CD4-positive, alpha-beta T cell treated with Interleukin-4 for 4 hours (primary cell): ENCODE measurements around the gene TBC1D28.
"Not testable (repeated sequence)": the region's sequence is repeated elsewhere in the genome, so short reads cannot be mapped to it uniquely, and the experiment has no call there.

Experiments used
- DNase-seq: peaks from one replicate; pipeline ENCODE4 v3.0.0-alpha.2; 2020

The TBC1D28 gene

DNA sequence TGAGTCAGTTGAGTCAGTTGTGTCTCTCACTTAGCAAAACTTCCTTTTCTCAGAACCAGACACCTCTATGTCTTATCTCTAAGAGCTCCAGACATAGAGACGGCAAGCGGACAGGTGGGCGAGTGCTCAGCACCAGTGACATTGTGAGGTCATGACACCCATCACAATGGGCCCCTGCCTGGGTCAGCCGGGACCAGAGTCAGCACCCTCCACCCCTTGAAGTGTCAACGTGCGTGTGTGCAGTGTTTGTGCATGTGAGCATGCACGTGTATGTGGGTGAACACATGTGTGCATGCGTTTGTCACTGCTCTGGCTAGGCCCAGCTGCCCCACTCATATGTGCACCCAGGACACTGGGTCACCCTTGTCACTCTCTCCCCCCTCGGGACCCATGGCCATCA is at the start of gene TBC1D28:
Gene TBC1D28 (minus strand): TSS at position 101 of the 400 bp plus-strand sequence. CDS start 3,039 bp downstream, outside the sequence.
- not testable (repeated sequence) for DNase-seq

GRCh38 chr17:18682668-18683067 is 38.5 kb upstream of the TBC1D28 start:
- not testable (repeated sequence) for DNase-seq

DNA sequence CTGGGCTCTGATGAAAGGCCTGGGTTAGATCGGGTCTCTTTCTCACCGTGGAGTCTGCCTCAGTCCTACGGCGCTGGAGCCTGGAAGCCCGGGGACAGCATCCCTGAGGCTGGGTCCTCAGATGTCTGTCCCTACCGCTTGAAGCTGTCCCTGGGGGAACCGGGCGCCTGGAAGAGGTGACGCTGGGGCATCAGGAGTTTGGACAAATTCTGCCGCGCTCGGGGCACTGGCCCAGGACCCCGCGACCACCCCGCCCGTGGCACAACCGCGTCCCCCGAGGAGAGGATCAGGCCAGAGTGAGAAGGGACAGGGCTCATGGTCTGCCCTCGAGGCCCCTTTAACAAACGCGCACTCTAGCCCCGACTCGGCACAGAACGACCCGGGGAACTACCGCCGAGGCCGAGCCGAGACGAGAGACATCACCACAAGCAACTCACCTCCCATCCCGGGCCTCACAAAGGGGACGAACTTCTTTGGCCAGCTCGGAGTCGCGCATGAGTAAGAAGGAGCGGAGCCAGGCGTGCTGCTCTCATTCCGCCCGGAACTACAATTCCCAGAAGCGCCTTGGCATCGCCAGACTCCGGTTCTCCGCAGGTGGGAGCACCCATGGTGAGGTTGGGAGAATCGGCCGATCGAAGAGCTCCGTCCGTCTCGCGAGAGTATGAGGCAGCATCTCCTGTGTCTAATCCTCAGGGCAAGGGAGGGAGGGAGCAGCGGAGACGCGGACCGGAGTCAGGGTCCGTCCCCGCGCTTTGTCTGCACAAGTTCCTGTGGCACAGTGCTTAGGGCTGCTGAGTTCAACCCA is 37.8 kb upstream of the TBC1D28 start, which contains the start of gene FOXO3B:
Gene FOXO3B (minus strand): TSS at position 548 of the 805 bp plus-strand sequence. CDS start 663 bp downstream, outside the sequence.
- DNase-seq = peak; percentile 90

- not testable (repeated sequence) for DNase-seq
Measured at GRCh38 chr17:18677381-18677780, 33.2 kb upstream of the TBC1D28 start.

DNA sequence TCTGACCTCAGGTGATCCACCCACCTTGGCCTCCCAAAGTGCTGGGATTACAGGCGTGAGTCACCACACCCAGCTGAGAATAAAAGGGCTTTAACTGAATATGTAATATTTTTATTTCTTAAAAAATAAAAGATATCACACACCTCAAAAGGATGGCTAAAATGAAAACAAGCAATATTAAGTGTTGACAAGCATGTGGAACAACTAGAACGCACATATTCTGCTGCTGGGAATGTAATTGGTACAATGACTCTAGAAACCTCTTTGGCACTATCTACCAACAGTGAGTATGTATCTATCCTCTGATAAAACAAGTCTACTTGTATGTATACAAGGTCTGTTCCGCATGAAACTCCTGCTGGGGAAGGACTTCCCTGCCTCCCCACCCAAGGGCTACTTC is 32.7 kb upstream of the TBC1D28 start:
- DNase-seq = not testable (repeated sequence)

DNA sequence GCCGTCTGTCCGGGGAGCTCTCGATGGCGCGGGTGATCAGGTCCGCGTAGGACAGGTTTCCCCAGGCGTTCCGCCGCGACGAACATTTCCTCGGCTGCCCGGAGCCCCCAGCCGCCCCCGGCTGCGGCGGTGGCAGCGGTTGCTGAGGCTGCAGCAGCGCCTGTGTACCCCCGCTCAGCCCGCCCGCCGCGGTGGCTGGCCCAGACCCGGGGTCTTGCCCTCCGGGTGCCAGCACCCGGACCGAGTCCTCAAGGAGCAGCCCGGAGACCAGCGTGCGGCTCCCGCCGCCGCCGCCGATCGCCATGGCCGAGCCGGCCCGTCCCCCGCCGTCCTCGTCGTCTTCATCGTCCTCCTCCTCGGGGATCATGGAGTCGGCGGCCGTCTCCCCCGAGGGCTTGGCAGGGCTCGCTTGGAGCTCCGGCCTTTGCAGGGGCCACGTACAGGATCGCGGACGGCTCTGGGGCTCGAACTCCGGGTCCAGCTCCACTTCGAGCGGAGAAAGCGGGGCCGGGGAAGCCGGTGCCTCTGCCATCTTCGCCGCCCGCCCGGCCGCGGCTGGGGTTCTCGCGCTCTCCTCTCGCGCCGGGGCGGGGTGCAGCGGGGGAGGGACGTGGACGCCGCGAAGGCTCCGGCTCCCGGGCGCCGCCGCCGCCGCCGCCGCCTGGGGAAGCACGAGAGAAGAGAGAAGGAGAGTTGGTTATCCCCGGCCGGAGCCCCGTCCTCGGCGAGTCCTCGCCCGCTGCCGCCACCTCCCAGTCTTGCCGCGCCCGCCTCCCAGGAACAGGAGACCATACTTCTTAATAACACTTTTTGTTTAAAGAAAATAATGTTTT is 28.4 kb upstream of the TBC1D28 start:
- DNase-seq = not testable (repeated sequence)

DNA sequence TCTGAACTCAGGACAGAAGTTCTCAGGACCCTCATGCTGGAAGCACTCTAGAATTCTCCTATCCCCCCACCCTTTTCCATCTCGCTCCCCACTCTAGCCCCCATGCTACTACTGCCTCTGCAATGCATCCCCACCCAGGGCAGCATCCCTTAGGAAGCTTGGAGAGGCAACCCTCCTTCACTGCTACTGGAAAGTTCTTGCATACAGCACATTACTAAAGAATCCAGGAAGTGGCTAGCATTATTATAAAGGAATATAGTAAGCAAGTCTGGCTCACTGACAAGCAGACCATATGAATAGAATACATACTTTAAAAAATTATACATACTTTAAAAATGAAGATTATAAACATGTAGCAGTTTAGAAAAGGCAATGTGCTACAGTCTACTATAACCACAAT is 24.4 kb upstream of the TBC1D28 start:
- DNase-seq = not testable (repeated sequence)

GRCh38 chr17:18667535-18667934 is 23.3 kb upstream of the TBC1D28 start:
- DNase-seq = not testable (repeated sequence)

- DNase-seq = not testable (repeated sequence)
Measured at GRCh38 chr17:18666326-18666725, 22.1 kb upstream of the TBC1D28 start.

DNA sequence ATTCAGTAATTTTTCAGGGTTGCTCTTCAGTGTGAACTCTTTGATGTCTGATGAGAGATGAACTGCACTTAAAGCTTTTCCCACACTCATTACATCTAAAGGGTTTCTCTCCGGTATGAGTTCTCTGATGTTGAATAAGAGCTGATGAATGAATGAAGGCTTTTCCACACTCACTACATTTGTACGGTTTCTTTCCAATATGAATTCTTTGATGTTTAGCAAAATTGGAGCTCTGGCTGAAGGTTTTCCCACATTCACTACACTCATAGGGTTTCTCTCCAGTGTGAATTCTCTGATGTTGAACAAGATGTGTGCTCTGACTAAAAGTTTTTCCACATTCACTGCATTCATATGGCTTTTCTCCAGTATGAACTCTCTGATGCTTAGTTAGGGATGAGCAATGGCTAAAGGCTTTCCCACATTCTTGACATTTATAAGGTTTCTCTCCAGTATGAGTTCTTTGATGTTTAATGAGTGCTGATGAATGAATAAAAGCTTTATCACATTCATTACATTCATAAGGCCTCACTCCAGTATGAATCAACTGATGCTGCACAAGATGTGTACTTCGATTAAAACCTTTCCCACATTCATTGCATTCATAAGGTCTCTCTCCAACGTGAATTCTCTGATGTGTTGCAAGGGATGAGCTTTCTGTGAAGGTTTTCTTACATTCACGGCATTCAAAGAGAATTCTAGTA is 17.9 kb upstream of the TBC1D28 start:
- not testable (repeated sequence) for DNase-seq

DNA sequence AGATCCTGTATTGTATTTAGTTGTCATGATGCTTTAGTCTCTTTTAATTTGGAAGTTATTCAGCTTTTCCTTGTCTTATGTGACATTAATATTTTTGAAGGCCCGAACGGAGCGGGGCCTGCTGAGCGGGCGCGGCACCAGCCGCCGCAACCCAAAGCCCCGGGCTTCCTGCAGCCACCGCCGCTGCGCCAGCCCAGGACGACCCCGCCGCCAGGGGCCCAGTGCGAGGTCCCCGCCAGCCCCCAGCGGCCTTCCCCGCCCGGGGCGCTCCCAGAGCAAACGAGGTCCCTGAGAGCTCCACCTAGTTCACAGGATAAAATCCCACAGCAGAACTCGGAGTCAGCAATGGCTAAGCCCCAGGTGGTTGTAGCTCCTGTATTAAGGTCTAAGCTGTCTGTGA is 5.9 kb upstream of the TBC1D28 start:
- DNase-seq = not testable (repeated sequence)

- DNase-seq = not testable (repeated sequence)
Measured at GRCh38 chr17:18643124-18643523, 1.1 kb downstream of the TBC1D28 start.

- not testable (repeated sequence) for DNase-seq
Measured at GRCh38 chr17:18638357-18638756, 5.8 kb downstream of the TBC1D28 start.

DNA sequence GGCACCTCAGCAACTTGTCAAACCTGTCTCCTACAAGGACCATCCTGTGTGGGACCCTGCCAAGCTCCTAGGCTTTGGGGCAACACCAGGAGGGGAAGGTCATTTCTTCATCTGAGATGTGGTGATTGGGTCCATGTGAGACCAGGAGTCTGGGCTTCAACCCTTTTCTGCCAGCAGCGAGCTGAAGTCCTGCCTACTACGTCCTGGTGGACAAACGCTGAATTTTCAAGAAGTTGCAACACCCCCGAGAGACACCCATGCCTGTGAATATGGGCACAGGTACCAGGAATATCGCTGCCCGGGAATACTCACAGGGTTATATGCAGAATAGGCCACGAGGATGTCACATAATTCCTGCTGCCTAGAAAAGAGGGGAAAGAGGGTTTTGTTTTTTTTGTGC is 8.0 kb downstream of the TBC1D28 start:
- DNase-seq = not testable (repeated sequence)

DNA sequence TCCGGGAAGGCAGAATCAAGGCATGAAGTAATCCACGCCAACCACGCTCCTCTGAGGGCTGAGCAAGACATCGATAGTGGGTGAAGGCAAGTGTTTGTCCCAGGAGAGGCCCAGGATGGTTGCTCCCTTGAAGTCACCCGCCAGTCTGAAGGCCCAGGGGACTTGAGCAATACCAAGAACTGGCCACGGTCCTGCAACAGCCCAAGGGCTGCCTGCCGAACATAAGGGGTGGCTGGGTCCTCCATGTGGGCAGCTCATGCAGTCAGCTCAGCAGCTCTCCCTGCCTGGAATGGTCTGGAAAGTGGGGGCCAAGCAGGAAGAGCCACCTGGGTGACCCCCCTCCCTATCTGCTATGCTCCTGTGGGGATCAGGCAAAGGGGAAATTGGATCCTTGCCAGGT is 8.4 kb downstream of the TBC1D28 start:
- DNase-seq = not testable (repeated sequence)

- not testable (repeated sequence) for DNase-seq
Measured at GRCh38 chr17:18634550-18635263, 9.5 kb downstream of the TBC1D28 start.

DNA sequence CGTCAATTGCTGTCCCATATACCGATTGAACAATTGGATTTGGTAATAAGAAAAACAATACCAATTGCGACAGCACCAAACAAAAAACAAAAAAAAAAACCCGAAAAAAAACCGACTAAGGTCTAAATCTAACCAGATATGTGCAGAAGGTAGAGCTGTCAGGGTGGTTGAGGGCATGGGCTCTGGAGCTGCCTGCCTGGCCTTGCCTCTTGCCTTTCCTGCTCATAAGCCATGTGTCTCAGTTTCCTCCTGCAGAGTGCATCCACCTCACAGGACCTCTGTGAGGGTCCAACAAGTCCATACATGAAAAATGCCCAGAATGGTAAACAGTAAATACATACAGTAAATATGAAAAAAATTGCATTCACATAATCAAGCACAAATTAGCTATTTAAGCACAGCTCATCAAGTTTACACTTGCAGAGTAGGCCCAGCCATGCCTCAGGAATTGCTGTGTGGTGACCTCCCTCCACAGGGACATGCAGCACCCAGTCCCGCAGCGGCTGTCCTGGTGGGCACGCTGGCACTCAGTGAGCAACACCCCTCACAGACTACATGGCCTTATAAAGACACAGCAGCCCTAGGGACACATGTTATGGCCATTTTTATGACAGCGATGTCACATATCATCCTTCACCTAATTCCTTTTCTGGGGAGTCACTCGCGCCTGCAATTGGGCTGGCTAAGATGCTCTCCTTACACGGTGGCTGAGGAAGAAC is 17.9 kb downstream of the TBC1D28 start:
- no peak for DNase-seq

- DNase-seq = peak; percentile 93
Measured at GRCh38 chr17:18625509-18626104, 18.6 kb downstream of the TBC1D28 start.

GRCh38 chr17:18624862-18625501 is 19.2 kb downstream of the TBC1D28 start:
- not testable (repeated sequence) for DNase-seq

- not testable (repeated sequence) for DNase-seq
Measured at GRCh38 chr17:18617613-18618012, 26.6 kb downstream of the TBC1D28 start.
